ENCODE measurements around the gene RNASEL.

DNA sequence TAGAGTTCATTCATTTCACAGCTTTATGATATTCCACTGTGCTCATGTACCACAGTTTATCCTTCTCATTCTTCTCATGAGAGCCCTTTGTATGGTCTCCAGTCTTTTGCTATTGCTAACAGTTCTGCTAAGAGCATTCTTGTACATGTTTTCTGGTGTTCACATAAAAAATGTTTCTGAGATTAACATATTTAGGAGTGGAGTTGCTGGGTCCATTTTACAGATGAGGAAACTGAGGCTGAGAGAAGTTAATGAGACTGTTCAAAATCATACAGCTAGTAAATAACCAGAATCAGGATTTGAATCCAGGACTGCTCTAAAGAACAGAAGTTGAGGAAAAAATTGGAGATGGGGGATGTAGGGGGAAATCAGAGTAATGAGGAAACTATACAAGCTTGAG is 44.0 kb upstream of the RNASEL start:
- no peak for TF ChIP-seq EED (CRISPR knock-in tag; IDR thresholded peaks at IDR 0.05)
- TF ChIP-seq, protein P1, sequence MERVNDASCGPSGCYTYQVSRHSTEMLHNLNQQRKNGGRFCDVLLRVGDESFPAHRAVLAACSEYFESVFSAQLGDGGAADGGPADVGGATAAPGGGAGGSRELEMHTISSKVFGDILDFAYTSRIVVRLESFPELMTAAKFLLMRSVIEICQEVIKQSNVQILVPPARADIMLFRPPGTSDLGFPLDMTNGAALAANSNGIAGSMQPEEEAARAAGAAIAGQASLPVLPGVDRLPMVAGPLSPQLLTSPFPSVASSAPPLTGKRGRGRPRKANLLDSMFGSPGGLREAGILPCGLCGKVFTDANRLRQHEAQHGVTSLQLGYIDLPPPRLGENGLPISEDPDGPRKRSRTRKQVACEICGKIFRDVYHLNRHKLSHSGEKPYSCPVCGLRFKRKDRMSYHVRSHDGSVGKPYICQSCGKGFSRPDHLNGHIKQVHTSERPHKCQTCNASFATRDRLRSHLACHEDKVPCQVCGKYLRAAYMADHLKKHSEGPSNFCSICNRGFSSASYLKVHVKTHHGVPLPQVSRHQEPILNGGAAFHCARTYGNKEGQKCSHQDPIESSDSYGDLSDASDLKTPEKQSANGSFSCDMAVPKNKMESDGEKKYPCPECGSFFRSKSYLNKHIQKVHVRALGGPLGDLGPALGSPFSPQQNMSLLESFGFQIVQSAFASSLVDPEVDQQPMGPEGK (CRISPR knock-in tag; IDR thresholded peaks at IDR 0.05), result no peak
